BE2C (cell line): ENCODE data around the gene CCDC187.
A peak's percentile ranks its signal among the peaks of the same experiment; 100 is the strongest.

Source experiments
- DNase-seq: peaks from one replicate; pipeline ENCODE4 v3.0.0-alpha.2; 2020
- H3K27me3 ChIP-seq: fragments of 250-450 bp; sonication (Bioruptor Pico); 2 replicates; pipeline ENCODE4 v1.5.1; 2020; ENCODE audit warnings: mild to moderate bottlenecking
- H3K36me3 ChIP-seq: fragments of 250-450 bp; sonication (Bioruptor Pico); 2 replicates; pipeline ENCODE4 v1.5.1; 2020; ENCODE audit warnings: mild to moderate bottlenecking
- H3K4me1 ChIP-seq: fragments of 250-450 bp; sonication (Bioruptor Pico); 2 replicates; pipeline ENCODE4 v1.5.1; 2020
- H3K4me3 ChIP-seq: 2 replicates; pipeline ENCODE4 v1.5.1; 2011; ENCODE audit warnings: low read depth, low read length
- H3K9me3 ChIP-seq: fragments of 250-450 bp; sonication (Bioruptor Pico); 2 replicates; pipeline ENCODE4 v1.5.1; 2020
- TF ChIP-seq, protein P1 (sequence below): IDR thresholded peaks from 2 replicates; pipeline ENCODE4 v1.5.1; 2012; ENCODE audit warnings: mild to moderate bottlenecking, low read depth, low read length

The CCDC187 gene

DNA sequence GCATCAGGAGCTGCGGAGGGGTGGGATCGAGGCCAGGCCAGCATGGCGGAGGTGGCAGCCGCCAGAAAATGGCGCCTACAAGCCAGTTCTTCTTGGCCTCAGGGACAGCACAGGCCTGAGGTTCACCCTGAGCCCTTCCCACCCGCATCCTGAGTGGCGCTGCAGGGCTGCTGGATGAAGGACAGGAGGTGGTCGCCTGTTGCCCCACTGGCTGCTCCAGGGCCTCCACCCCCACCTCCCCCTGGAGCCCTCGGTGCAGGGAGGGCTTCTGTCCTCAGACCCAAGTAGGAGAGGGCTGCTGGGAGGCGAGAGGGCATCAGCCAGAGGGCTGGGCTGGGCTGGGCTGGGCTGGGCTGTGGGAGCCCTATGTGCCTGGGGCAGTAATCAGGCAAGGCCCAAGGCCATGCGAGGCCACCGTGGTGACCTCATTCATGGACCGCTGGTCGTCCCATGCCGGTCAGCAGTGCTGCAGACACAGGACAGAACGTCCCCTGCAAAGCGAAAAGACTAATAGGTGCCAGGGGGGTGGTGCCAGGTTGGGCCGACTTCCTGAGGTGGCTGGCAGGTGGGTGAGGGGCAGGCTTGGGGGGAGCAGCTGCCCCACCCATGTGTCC lies 37.3 kb upstream of the CCDC187 start:
- H3K36me3 ChIP-seq, result peaks cover 36% of the 10 kb centered on the region
- no peak for DNase-seq
- no peaks in the 10 kb centered on the region for H3K9me3 ChIP-seq
- no peaks in the 10 kb centered on the region for H3K27me3 ChIP-seq
- no peak overlapping the region for H3K4me3 ChIP-seq
- TF ChIP-seq, protein P1, sequence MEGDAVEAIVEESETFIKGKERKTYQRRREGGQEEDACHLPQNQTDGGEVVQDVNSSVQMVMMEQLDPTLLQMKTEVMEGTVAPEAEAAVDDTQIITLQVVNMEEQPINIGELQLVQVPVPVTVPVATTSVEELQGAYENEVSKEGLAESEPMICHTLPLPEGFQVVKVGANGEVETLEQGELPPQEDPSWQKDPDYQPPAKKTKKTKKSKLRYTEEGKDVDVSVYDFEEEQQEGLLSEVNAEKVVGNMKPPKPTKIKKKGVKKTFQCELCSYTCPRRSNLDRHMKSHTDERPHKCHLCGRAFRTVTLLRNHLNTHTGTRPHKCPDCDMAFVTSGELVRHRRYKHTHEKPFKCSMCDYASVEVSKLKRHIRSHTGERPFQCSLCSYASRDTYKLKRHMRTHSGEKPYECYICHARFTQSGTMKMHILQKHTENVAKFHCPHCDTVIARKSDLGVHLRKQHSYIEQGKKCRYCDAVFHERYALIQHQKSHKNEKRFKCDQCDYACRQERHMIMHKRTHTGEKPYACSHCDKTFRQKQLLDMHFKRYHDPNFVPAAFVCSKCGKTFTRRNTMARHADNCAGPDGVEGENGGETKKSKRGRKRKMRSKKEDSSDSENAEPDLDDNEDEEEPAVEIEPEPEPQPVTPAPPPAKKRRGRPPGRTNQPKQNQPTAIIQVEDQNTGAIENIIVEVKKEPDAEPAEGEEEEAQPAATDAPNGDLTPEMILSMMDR, result no peak
- peaks cover 17% of the 10 kb centered on the region for H3K4me1 ChIP-seq

DNA sequence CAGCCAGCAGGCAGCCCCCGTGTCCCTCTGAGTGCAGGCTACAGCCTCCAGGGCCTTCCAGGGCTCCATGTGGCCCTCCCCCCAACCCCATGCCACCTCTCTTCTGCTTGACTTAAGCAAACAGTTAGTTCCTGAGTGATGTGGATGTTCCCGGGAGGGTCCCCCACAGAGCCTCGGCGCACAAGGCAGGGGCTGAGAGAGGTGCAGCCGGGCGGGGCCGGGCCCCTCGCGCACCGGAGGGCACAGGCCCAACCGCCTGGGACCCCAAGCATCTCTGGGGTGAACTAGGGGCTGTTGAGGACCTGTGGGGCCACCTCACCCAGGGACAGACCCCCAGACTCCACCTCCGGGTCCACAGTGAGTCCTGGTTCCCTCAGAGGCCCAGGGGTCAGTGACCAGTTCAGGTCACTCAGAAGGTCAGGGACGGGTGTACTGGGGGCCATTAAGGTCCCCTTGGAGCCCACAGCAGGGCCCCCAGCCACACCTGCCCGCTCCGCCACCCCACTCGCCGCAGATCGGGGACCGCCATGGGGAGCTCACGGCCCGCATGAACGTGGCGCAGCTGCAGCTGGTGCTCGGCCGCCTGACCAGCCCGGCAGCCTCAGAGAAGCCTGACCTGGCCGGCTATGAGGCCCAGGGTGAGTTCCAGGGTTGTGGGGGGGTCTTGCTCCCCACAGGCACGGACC lies 36.6 kb upstream of the CCDC187 start:
- no peaks in the 10 kb centered on the region for H3K9me3 ChIP-seq
- H3K4me3 ChIP-seq, result no peak overlapping the region
- TF ChIP-seq, protein P1, result no peak
- DNase-seq, result no peak
- peaks cover 41% of the 10 kb centered on the region for H3K36me3 ChIP-seq
- H3K27me3 ChIP-seq, result no peaks in the 10 kb centered on the region
- peaks cover 10% of the 10 kb centered on the region for H3K4me1 ChIP-seq

DNA sequence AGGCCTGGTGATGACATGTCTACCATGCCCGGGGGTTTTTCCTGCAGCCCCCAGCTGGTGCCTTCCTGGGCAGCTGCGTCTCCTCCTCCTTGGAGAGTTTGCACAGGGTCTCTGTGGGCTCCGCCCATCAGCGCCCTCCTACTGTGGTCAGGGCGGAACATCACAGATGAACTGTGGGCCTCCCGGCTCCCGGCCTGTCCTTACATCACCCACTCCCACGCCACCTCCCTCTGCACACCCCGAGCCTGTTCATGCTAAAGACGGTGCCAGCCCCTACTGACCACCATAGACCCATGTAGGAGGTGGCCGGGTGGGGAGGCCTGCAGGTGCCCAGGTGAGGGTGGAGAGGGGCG lies 36.0 kb upstream of the CCDC187 start:
- DNase-seq, result no peak
- H3K36me3 ChIP-seq, result peaks cover 44% of the 10 kb centered on the region
- peaks cover 5% of the 10 kb centered on the region for H3K4me1 ChIP-seq
- H3K9me3 ChIP-seq, result no peaks in the 10 kb centered on the region
- TF ChIP-seq, protein P1, result no peak
- H3K4me3 ChIP-seq, result no peak overlapping the region
- no peaks in the 10 kb centered on the region for H3K27me3 ChIP-seq

DNA sequence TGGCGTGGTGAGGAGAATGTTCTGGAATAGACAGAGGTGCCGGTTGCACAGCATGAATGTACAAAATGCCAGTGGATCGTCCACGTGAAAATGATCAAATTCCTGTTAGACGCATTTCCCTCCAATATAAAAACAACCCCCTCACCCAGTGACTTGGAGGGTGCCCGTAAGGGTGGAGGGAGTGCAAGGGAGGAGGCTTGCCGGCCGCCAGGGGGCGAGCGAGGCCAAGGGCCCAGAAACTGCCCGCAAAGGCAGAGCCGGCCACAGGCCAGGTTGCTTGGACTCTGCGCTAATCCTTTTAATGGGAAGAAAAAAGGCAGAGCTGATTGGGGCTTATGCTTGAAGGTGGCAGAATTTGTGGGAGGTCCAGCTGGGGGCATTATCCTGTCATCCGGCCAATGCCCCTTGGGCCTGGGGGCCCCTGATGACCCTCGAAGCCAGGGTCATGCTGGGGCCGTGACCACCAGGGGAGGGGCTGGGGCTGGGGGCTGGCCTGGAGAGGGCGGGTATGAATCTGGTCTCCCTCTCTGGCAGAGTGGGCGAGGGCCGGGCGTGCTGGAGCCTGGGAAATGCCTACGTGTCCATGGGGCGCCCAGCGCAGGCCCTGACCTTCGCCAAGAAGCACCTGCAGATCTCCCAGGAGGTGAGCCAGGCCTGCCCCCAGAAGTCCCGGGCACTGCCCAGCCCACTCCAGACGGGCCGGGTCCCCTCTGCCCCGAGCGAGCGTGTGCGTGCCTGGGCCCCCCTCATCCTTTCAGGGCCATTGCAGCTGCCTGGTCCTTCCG lies 35.5 kb upstream of the CCDC187 start:
- H3K9me3 ChIP-seq, result no peaks in the 10 kb centered on the region
- peaks cover 46% of the 10 kb centered on the region for H3K36me3 ChIP-seq
- DNase-seq, result peak; percentile 87
- no peak overlapping the region for H3K4me3 ChIP-seq
- peaks cover 5% of the 10 kb centered on the region for H3K4me1 ChIP-seq
- TF ChIP-seq, protein P1, result peak; percentile 98
- H3K27me3 ChIP-seq, result no peaks in the 10 kb centered on the region

DNA sequence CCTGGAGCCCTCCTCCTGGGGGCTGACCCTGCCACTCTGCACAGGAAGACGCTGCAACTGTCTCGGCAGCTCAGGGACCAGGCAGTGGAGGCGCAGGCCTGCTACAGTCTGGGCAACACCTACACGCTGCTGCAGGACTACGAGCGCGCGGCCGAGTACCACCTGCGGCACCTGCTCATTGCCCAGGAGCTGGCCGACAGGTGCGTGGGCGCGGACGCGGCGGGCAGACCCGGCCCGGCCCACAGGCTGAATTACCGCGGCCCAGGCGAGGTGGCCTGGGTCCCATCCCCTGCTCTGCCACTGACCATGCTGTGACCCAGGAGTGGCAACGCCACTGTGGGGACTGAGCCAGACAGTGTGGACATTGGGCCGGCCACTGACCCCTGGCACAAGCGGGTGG lies 34.6 kb upstream of the CCDC187 start:
- Histone ChIP-seq H3K4me1 (peaks cover 5% of the 10 kb centered on the region), H3K27me3 (no peaks in the 10 kb centered on the region), H3K9me3 (no peaks in the 10 kb centered on the region), H3K36me3 (peaks cover 48% of the 10 kb centered on the region), H3K4me3 (no peak overlapping the region)
- TF ChIP-seq, protein P1, result no peak
- no peak for DNase-seq
